Tongue (tissue), 2 donors: ENCODE measurements around the gene CPSF3. TPM values are rescaled to one million over a fixed set of nuclear protein-coding genes. Genes with fewer than 3 reads are reported as not detected.

Experiments
- DNase-seq: peaks from one replicate; pipeline ENCODE4 v3.0.0-alpha.2; 2015
- total RNA-seq: library from RNA; depleted of rRNA; stranded (reverse); fragments of >200 nt; gene quantifications from one replicate; pipeline ENCODE4 v1.2.3, GENCODE V29; 2014

The CPSF3 gene
- total RNA-seq, 1 donor from 2014 or later = 33.4 TPM

DNA sequence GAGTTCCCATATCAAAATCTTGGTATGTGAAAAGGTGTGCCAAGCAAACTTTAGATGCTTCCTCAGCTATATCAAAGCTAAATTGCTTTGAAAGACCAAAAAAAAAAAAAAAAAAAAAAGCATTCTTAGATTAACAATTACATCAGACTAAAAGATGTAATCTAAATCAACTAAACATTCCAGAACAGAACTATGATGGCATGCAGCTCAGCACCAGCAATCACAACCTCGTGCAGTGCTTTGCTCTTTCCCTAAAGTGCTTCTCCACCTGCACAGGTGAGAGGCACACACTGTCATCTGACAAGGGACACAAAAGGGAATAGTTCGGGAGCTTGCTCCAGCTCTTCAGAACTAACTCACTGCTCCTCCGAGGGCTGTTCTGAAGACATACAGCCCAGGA, 94.7 kb downstream of the CPSF3 start:
- DNase-seq = no peak

DNA sequence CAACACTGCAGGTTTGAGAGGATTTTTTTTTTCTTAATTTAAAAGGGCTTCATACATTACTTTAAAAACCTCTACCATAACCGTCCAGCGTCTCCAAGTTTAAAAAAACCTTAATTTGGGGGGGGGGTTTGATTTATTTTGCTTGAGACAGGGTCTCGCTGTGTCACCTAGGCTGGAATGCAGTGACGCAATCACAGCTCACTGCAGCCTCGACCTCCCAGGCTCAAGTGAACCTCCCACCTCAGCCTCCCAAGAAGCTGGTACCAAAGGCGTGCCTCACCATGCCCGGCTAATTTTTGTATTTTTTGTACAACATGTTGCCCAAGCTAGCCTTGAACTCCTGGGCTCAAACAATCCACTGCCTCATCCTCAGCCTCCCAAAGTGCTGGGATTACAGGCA, 95.3 kb downstream of the CPSF3 start:
- no peak for DNase-seq

DNA sequence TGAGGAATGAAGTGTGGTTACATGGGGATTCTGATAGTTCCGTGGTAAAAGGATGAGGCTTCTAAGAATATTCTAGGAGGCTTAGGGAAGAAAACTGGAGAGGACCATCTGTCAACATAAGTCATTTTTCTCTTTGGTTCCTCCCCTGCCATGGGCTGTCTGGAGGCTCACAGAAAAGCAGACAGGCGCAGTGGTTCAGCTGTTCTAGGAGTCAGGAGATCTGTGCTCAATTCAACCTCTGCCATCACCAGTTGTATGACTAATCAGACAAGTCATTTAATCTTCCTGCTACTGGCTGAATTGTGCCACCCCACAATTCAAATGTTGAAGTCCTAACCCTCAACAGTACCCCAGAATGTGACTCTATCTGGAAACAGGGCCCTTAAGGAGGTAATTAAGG, 95.8 kb downstream of the CPSF3 start:
- DNase-seq = peak; percentile 11

Other genes with a start within 250 kb of the CPSF3 start
- gene ASAP2, start 216.8 kb upstream of the CPSF3 start, total RNA-seq = 29.5 TPM
- gene ITGB1BP1, start 126 bp upstream of the CPSF3 start, total RNA-seq = 34.9 TPM
- 36.6 TPM for gene IAH1, start 50.9 kb downstream of the CPSF3 start, total RNA-seq
- 29.8 TPM for gene ADAM17, start 132.2 kb downstream of the CPSF3 start, total RNA-seq
- gene YWHAQ, start 207.3 kb downstream of the CPSF3 start, total RNA-seq = 178 TPM